Measurements from ENCODE around the gene CAPZB.

- no peak for TF ChIP-seq CTCF (IDR thresholded peaks at IDR 0.05)
- TF ChIP-seq POLR2A (IDR thresholded peaks at IDR 0.05) = no peak
Observed at GRCh38 chr1:19337289-19337688, 148.1 kb downstream of the CAPZB start.
